HG03520 (cell line): ENCODE data around the gene MRPL21.

Experiments
- ATAC-seq: cut with Tn5 transposase; IDR thresholded peaks from one replicate; pipeline ENCODE4 v1.9.1; 2021; ENCODE audit warnings: mild to moderate bottlenecking, moderate library complexity; ENCODE audit not compliant: unreplicated experiment

MRPL21 gene

DNA sequence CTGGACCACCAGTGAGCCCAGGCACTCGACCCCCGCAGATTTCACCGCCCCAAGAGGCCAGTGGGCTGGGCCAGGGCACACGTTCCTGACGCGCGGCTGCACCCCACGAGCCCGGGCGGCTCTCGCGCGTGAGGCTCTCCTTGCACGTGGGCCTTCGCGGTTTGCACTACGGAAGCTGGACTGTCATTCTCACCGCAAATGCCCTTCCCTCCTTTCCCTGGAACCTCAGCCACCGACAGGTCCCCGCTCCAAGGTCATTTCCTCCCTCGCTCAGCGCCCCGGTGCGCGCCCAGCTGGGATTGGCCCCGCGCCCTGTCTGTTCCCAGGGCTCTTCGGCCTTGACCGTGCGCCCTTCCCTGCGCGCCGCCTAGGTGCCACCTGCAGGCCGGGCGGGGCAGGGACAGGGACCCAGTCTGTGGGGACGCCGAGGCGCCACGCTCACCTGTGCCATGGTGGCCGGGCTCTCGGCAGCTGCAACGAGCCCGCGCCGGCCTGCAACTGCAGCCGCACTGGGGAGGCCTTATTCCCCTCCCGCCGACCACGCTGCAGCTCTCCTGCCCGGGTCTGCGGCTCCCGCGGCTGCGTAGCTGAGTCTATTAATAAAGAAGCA lies 59.8 kb downstream of the MRPL21 start:
- peak; percentile 26 for ATAC-seq

DNA sequence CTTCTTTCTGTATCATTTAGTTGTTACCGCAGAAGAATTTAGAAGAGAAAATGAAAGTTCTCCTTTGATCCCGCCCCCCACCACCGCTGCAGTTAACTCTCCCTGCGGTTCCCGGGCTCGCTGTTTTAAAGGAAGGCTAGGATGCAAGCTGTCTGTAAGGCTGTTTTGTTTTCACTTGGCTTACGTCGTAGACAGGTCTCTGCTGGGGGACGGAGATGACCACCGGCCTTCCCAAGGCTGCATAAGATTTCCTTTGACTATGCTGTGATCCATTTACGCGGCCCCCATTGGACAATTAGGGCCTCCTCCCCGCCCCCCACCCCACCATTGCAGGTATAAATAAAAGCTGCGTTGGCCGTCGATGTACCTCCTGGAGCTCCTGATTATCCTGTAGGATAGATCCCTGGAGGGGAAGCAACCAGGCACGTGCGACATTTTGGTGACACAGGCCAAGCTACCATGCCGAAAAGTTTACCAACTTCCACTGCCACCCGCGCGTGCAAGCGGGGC lies 60.5 kb downstream of the MRPL21 start:
- ATAC-seq: no peak

DNA sequence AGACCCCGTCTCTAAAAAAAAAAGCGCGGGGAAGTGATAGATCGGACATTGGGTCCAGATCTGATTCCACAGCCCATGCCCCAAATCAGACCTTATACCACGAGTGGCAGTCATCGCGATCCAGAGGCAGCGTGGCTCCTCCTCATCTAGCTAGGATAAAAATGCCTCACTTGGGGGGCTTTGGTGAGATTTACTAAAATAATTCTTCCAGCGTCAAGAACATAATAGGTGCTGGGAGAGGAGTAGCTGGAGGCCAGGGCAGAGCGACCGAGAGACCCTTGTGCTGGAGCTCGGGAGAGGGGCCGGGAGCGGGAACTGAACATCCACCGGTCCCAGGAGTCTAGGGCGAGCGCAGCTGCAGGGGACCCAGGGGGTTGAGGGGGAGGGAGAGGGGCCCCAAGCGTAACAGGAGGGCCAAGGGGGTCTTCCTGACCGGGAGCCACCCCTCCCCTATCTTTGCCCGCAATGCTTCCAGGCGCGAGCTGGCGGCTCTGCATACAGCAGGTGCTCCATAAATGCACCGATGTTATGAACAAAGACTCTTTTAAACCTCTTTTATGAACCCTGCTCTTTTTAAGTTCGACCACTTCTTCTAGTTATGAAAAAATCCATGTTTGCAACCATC lies 61.1 kb downstream of the MRPL21 start:
- no peak for ATAC-seq

DNA sequence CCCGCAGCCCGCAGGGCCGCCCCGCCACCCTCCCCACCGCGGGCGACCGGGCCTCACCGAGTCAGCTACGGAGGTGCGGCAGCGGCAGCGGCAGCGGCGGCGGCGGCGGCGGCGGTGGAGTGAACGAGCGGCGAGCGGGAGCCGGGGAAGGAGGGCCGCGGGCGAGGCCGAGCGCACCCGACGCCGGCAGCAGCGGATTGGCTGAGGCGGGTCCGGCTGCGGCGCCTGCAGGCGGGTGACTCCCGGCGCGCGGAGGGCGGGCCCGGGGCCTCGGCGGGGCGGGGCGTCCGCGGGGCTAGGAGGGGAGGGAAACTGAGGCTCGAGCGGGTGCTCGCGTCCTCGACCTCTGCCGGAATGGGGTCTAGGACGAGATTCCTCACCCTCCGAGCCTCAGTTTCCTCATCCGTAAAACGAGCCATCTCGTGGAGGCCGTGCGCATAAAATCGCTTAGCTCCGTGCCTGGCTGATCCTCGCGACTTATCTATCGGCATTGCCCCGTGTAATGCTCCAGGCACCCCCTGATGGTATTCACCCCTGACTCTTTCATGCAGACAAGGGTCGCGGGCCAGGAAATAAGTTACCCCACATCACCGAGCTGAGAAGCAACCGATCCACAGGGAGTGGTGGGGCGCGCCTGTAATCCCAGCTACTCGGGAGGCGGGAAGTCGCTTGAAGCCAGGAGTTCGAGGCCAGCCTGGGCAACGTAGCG lies 61.8 kb downstream of the MRPL21 start, which contains the start of gene CPT1A:
Gene CPT1A (minus strand): TSS at position 199 of the 709 bp plus-strand sequence. CDS start 26,442 bp downstream, outside the sequence.
- peak; percentile 33 for ATAC-seq
